NAMALWA (cell line): ENCODE measurements around the gene INHA.

ENCODE experiments used
- DNase-seq: peaks from one replicate; pipeline ENCODE4 v3.0.0-alpha.2; 2015; ENCODE audit warnings: low spot score

INHA gene

GRCh38 chr2:219559156-219559915 lies 12.8 kb upstream of the INHA start:
- no peak for DNase-seq

GRCh38 chr2:219560037-219560892 lies 11.8 kb upstream of the INHA start:
- no peak for DNase-seq

DNA sequence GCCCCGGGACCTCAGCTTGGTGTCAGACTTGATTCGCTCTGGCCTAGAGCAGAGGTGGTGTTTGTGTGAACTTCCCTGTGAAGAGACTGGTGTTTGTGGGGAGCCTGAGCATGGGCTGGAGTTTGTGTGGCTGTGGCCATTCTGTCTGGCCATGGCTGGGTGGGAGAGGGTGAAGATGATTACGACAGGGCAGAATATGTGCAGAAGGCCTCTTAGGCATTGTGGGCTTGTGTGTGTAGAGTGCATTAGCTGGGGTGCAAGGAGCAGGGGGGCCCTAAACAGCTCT lies 11.3 kb upstream of the INHA start:
- DNase-seq, result no peak

DNA sequence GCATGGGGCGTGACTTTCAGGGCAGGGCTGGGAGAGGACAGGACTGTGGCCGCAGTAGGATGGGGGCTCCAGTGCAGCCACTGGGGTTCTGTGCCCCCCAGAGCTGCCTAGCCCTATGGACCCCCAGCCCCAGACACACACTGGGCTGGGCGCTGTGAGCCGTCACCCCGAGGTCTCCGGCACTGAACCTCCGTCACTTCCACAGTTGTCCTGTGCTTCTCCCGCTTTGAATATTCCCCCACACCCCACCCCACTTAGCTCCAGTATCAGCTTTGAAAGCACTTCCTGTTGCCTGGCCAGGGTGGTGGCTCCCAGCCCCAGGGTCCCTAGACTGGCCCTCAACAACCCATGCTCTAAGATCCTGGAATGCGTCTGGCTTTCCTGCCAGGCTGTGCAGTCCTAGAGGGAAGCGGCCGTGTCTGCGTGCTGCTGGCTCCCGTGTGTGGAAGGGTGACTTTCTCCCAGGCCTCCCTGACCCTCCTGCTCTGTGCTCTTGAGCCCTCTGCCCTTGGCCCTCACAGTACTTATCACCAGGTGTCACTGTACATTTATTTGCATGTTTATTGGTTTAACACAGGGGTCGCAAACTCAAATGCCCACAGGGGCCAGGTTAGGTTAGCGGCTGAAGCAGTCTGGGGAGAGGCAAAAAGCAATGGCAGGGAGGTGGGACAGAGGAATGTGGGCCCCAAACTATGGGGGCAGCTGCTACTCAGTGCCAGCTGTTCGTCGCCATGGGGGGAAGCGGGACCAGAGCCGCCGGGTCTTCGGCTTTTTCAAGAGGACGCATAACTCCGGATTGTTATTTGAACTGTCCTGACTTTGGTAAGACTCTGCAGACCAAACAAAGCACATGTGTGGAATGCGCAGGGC lies 10.7 kb upstream of the INHA start:
- DNase-seq, result no peak

- no peak for DNase-seq
Measured at GRCh38 chr2:219562049-219563020, 9.8 kb upstream of the INHA start.

GRCh38 chr2:219563271-219563928 lies 8.7 kb upstream of the INHA start:
- DNase-seq, result no peak

- no peak for DNase-seq
Measured at GRCh38 chr2:219565130-219566080, 6.7 kb upstream of the INHA start.

GRCh38 chr2:219566640-219567039 lies 5.5 kb upstream of the INHA start:
- DNase-seq, result no peak

DNA sequence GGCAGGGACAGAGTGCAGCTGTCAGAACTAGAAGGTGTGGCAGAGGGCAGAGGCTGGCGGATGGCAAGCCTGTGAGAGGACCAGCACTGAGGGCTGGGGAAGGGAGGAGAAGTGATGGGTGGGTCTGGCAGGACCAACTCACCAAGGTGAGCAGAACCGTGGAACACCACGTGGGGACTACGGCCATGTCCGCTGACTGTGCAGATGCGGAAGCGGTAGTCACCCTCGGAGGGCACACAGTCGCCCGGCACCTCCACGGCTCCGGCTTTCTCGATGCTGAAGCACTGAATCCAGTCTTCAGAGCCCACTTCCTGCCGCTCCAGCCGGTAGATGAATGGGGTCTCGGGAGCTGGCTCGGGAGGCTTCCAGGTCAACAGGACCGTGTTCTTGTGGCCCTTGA lies 5.0 kb upstream of the INHA start:
- DNase-seq, result no peak

DNA sequence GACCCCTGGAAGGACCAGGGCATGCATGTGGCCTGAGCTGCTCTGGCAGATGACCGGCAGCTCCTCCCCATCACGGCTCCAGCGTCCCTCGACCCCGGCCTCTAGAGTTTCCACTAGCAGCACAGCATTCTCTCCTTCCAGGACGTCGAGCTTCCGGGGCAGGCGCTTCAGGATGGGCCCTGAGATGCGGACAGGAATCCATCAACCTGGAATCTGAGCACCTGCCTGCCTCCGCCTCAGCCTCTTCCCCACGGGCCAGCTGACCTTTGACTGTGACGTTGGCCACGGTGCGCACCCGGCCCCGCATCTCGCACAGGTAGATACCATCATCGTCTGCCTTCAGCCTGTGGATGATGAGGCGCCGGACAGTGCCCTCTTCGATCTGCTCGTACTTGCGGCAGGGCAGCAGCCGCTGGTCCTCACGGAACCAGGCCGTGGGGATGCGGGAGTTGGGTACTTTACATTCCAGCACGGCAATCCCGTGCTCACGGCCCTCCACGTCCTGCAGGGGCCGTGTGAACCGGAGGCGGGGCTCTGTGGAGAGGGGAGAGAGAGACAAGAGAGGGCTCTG lies 4.2 kb upstream of the INHA start:
- no peak for DNase-seq

GRCh38 chr2:219569041-219569440 lies 3.1 kb upstream of the INHA start:
- no peak for DNase-seq

GRCh38 chr2:219569635-219570034 lies 2.5 kb upstream of the INHA start:
- DNase-seq, result no peak

DNA sequence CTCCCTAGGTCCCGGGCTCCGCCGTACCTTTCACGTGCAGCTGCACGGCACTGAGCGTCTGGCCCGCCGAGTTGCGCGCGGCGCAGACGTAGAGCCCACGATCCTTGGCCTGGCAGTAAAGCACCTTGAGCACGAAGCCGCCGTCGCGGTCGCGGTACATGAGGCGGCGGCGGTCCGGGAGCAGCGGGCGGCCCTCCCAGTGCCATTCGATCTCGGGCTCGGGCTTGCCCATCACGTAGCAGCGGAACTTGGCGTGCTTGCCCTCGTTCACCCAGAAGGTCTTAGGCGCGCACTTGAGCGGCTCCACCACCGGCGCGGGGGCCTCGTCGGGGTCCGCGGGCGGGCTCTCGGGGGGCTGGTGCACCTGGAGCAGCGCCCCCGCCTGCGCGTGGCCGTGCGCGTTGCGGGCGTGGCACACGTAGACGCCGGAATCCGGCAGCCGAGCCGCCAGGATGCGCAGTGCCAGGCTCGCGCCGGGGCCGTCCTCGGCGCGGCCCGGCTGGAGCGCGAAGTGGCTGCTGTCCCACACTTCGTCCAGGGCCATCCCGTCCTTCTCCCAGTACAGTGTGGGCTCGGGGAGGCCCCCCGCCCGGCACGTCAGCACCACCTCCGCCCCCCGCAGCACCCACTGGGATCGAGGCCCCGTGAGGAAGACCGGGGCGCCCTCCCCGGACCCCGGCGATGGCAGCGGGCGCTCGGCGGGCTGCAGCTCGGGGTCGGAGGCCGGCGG lies 1.8 kb upstream of the INHA start:
- no peak for DNase-seq

DNA sequence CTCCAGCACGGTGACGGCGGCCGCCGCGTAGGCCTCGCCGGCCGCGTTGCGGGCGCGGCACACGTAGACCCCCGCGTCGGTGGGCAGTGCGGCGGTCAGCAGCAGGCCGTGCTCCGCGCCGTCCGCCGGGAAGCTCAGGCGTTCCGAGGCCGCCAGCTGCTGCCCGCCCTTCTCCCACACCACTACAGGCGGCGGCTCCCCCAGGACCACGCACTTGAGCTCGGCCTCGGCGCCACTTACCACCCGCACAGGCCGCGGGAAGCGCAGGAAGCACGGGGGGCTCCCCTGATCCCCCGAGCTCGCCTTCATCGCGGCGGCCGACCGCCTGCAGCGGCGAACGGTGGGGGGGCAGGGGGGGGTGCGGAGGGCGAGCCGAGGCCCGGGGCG lies 1.2 kb upstream of the INHA start:
- no peak for DNase-seq

DNA sequence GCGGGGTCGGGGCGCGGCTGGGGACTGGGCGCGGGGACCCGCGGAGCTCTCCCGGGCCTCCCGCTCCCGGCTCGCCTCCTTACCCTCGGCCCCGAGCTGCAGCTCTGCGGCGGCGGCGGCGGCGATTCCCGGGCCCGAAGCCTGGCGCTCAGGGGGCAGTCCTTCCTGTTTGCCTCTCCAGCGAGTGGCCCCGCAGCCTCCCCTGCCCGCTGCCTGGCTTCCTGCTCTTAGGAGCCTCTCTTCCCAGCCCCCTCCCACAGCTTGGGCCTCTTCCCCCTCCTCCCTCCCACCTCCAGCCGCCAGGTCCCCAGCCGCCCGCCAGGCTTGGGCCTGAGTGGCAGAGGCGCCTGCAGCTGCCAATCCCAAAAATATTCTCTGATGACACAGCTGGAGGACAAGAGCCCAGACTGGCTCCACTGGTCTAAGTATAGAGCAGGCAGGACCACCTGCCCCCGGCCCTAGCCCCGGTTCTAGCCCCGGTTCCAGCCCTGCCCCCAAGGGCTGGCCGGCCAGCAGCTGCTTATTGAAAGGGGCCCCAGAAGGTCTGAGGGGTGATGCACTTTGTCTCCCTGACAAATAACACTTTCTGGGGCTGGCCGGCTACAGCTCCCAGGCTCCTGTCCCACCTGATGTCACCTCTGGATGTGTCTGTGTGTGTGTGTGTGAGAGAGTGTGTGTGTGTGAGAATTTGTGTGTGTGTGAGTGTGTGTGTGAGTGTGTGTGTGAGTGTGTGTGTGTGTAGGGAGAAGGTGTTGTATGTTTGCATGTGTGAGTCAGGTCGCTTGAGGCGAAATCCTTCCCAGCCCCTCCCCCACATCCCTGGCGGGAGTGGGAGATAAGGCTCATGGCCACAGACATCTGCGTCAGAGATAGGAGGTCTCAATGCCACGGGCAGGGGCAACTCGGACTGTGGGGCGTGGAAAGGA lies 536 bp upstream of the INHA start, which contains the start of gene OBSL1:
Gene OBSL1 (minus strand): TSS at position 229 of the 926 bp plus-strand sequence. CDS start 307 bp downstream, outside the sequence.
- no peak for DNase-seq

GRCh38 chr2:219573166-219573565 lies 1.1 kb downstream of the INHA start:
- no peak for DNase-seq
